PFSK-1 (cell line): Measurements from ENCODE around the gene ABHD17A.

ENCODE experiments used
- FOXP2 ChIP-seq: optimal IDR thresholded peaks from 2 replicates; pipeline ENCODE3; 2011; ENCODE audit warnings: borderline replicate concordance, control low read depth, inconsistent platforms; ENCODE audit not compliant: insufficient read depth; ENCODE audit errors: extremely low read length, extremely low read depth
- POLR2AphosphoS5 ChIP-seq: IDR thresholded peaks from 2 replicates; pipeline ENCODE4 v1.6.1; 2012; ENCODE audit warnings: low read depth, mild to moderate bottlenecking, control low read depth, low read length, moderate library complexity
- REST ChIP-seq, 2 experiments: IDR thresholded peaks; 2 replicates each; pipeline versions ENCODE4 v1.6.1 to v1.8.0; 2011 to 2012; ENCODE audit warnings: low read depth in 2 of 2, low read length in 2 of 2, control low read depth in 1 of 2, inconsistent platforms in 1 of 2, mild to moderate bottlenecking in 1 of 2, moderate library complexity in 1 of 2; ENCODE audit not compliant: insufficient read depth in 1 of 2
- SIN3A ChIP-seq: IDR thresholded peaks from 2 replicates; pipeline ENCODE4 v1.6.1; 2012; ENCODE audit warnings: mild to moderate bottlenecking, low read length, moderate library complexity, borderline replicate concordance; ENCODE audit not compliant: insufficient read depth

GRCh38 chr19:1888385-1888784 lies 3.1 kb upstream of the ABHD17A start:
- TF ChIP-seq REST (IDR thresholded peaks at IDR 0.05; ENCODE audit: insufficient read depth in 1 of 2, low read depth in 2 of 2, low read length in 2 of 2) (no peak), POLR2AphosphoS5 (no peak), SIN3A (no peak), FOXP2 (no peak)
